SK-N-SH (cell line): ENCODE results near the gene COPS7A. TPM values are rescaled to one million over a fixed set of nuclear protein-coding genes. Genes with fewer than 3 reads are reported as not detected.

ENCODE experiments used
- CTCF ChIA-PET: fragments of 300-600, 350-600 bp; formaldehyde crosslinking; extraction: SDS; loops from one replicate; lab custom pipeline; 2021; lab: Yijun Ruan, JAX
- POLR2A ChIA-PET: fragments of 350-600 bp; sonication (Branson Sonifier 250); formaldehyde crosslinking; extraction: SDS; loops from one replicate; lab custom pipeline; 2020; ENCODE audit warnings: antibody characterized with exemption, inconsistent platforms; lab: Yijun Ruan, JAX
- DNase-seq: peaks from one replicate; pipeline ENCODE4 v3.0.0; 2012
- H2AFZ ChIP-seq: fragments of 200-600 bp; sonication (generic); 2 replicates; pipeline ENCODE4 v1.8.1; 2016; ENCODE audit warnings: antibody characterized with exemption, mild to moderate bottlenecking, low read depth
- H3F3A ChIP-seq: fragments of 200-600 bp; sonication (generic); replicated peaks from 2 replicates; pipeline ENCODE3; 2016; ENCODE audit warnings: antibody characterized with exemption, mild to moderate bottlenecking; ENCODE audit not compliant: insufficient read depth
- H3K27ac ChIP-seq, 2 experiments: fragments of 200-500 bp in 1 of 2; fragments of 200-600 bp in 1 of 2; sonication (Bioruptor generic) in 1 of 2; sonication (generic), shearing (Covaris generic) in 1 of 2; 2 replicates each; pipeline versions ENCODE4 v1.5.1 to v1.6.1; 2014 to 2016; ENCODE audit warnings: low read depth in 2 of 2, inconsistent platforms in 1 of 2, low read length in 1 of 2, mild to moderate bottlenecking in 1 of 2, mixed read lengths in 1 of 2
- H3K27me3 ChIP-seq: fragments of 200-600 bp; sonication (generic), shearing (Covaris generic); 2 replicates; pipeline ENCODE4 v1.6.1; 2016; ENCODE audit warnings: mixed run types; ENCODE audit not compliant: insufficient read depth
- H3K36me3 ChIP-seq, 2 experiments: fragments of 200-500 bp in 1 of 2; fragments of 200-600 bp in 1 of 2; sonication (Bioruptor generic) in 1 of 2; sonication (generic) in 1 of 2; replicated peaks in 1 of 2; 2 replicates each; pipeline versions ENCODE3 to v1.5.1; 2014 to 2016; ENCODE audit warnings: low read length in 1 of 2, mild to moderate bottlenecking in 1 of 2; ENCODE audit not compliant: insufficient read depth in 2 of 2, control insufficient read depth in 1 of 2
- H3K4me1 ChIP-seq, 2 experiments: fragments of 200-500 bp in 1 of 2; fragments of 200-600 bp in 1 of 2; sonication (Bioruptor generic) in 1 of 2; sonication (generic), shearing (Covaris generic) in 1 of 2; 2 replicates each; pipeline versions ENCODE4 v1.5.1 to v1.6.1; 2014 to 2016; ENCODE audit warnings: low read depth in 1 of 2, low read length in 1 of 2, mixed run types in 1 of 2; ENCODE audit not compliant: insufficient read depth in 2 of 2, control insufficient read depth in 1 of 2
- H3K4me2 ChIP-seq: fragments of 200-600 bp; sonication (generic), shearing (Covaris generic); 2 replicates; pipeline ENCODE4 v1.6.1; 2017; ENCODE audit warnings: mixed run types
- H3K4me3 ChIP-seq, 2 experiments: fragments of 200-500 bp in 1 of 2; fragments of 200-600 bp in 1 of 2; sonication (Bioruptor generic) in 1 of 2; sonication (generic), shearing (Covaris generic) in 1 of 2; 2 replicates each; pipeline versions ENCODE4 v1.5.1 to v1.8.1; 2014 to 2016; ENCODE audit warnings: low read depth in 2 of 2, inconsistent platforms in 1 of 2, low read length in 1 of 2, mild to moderate bottlenecking in 1 of 2, mixed read lengths in 1 of 2, moderate library complexity in 1 of 2
- H3K79me2 ChIP-seq: fragments of 200-600 bp; sonication (generic); 2 replicates; pipeline ENCODE4 v1.8.1; 2017; ENCODE audit warnings: mild to moderate bottlenecking; ENCODE audit not compliant: insufficient read depth
- H3K9ac ChIP-seq: fragments of 200-600 bp; sonication (generic); 2 replicates; pipeline ENCODE4 v1.6.1; 2017; ENCODE audit warnings: mixed run types
- H3K9me2 ChIP-seq: fragments of 200-600 bp; sonication (generic); 2 replicates; pipeline ENCODE4 v1.6.1; 2017; ENCODE audit warnings: mixed run types
- H3K9me3 ChIP-seq: fragments of 200-600 bp; sonication (generic); 2 replicates; pipeline ENCODE4 v1.6.1; 2017; ENCODE audit warnings: mixed run types, mild to moderate bottlenecking, moderate library complexity
- H4K20me1 ChIP-seq: fragments of 200-600 bp; sonication (generic); 2 replicates; pipeline ENCODE4 v1.6.1; 2017; ENCODE audit warnings: mild to moderate bottlenecking, mixed run types; ENCODE audit not compliant: insufficient read depth
- CHD2 ChIP-seq: fragments of 150-350 bp; IDR thresholded peaks from 2 replicates; pipeline ENCODE4 v1.6.1; 2018; ENCODE audit warnings: low read length; ENCODE audit not compliant: partially characterized antibody
- ELF1 ChIP-seq: IDR thresholded peaks from 2 replicates; pipeline ENCODE4 v1.4.0; 2012
- EP300 ChIP-seq, 2 experiments: IDR thresholded peaks; 2 replicates each; pipeline versions ENCODE4 v1.4.0 to v1.6.1; 2012; ENCODE audit warnings: borderline replicate concordance in 1 of 2, low read depth in 1 of 2, low read length in 1 of 2
- FOXM1 ChIP-seq: IDR thresholded peaks from 2 replicates; pipeline ENCODE4 v1.4.0; 2012; ENCODE audit warnings: low read depth, mild to moderate bottlenecking
- MEF2A ChIP-seq: IDR thresholded peaks from 2 replicates; pipeline ENCODE4 v1.4.0; 2012; ENCODE audit warnings: low read depth, borderline replicate concordance
- MXI1 ChIP-seq: IDR thresholded peaks from 2 replicates; pipeline ENCODE4 v1.6.1; 2012; ENCODE audit warnings: mild to moderate bottlenecking, low read depth, low read length, improper control_type of control experiment
- NFIC ChIP-seq: IDR thresholded peaks from 2 replicates; pipeline ENCODE4 v1.4.0; 2012; ENCODE audit warnings: borderline replicate concordance
- NRF1 ChIP-seq: IDR thresholded peaks from 2 replicates; pipeline ENCODE4 v1.6.1; 2012; ENCODE audit warnings: low read depth, mild to moderate bottlenecking, low read length
- PBX3 ChIP-seq: IDR thresholded peaks from 2 replicates; pipeline ENCODE4; 2012
- POLR2AphosphoS5 ChIP-seq: IDR thresholded peaks from 2 replicates; pipeline ENCODE4 v1.6.1; 2012; ENCODE audit warnings: low read depth, low read length
- RAD21 ChIP-seq: IDR thresholded peaks from 2 replicates; pipeline ENCODE4 v1.6.1; 2012; ENCODE audit warnings: mild to moderate bottlenecking, low read length
- SIN3A ChIP-seq: IDR thresholded peaks from 2 replicates; pipeline ENCODE4 v1.6.1; 2012; ENCODE audit warnings: low read depth, mild to moderate bottlenecking, low read length, moderate library complexity, borderline replicate concordance
- TAF1 ChIP-seq: IDR thresholded peaks from 2 replicates; pipeline ENCODE4 v1.6.1; 2012; ENCODE audit warnings: low read depth, mild to moderate bottlenecking, low read length, moderate library complexity, borderline replicate concordance
- USF2 ChIP-seq: fragments of 150-350 bp; IDR thresholded peaks from 2 replicates; pipeline ENCODE4 v1.6.1; 2017; ENCODE audit warnings: antibody characterized with exemption, low read length, low read depth, borderline replicate concordance
- WGBS: methylation state at CpG from one replicate; pipeline ENCODE4 v1.1.6; 2017; ENCODE audit warnings: low lambda C conversion rate; 5-methylcytosine and 5-hydroxymethylcytosine counted together
- polyA plus RNA-seq, 3 experiments: library from polyadenylated mRNA; depleted of rRNA; stranded (reverse); fragments of >200 nt; gene quantifications; 2 replicates each; pipeline ENCODE4 v1.2.3, GENCODE V29; 2012

The COPS7A gene
- polyA plus RNA-seq, 1 of the 3 experiments (the other 2 are of a cell fraction): 191 TPM

DNA sequence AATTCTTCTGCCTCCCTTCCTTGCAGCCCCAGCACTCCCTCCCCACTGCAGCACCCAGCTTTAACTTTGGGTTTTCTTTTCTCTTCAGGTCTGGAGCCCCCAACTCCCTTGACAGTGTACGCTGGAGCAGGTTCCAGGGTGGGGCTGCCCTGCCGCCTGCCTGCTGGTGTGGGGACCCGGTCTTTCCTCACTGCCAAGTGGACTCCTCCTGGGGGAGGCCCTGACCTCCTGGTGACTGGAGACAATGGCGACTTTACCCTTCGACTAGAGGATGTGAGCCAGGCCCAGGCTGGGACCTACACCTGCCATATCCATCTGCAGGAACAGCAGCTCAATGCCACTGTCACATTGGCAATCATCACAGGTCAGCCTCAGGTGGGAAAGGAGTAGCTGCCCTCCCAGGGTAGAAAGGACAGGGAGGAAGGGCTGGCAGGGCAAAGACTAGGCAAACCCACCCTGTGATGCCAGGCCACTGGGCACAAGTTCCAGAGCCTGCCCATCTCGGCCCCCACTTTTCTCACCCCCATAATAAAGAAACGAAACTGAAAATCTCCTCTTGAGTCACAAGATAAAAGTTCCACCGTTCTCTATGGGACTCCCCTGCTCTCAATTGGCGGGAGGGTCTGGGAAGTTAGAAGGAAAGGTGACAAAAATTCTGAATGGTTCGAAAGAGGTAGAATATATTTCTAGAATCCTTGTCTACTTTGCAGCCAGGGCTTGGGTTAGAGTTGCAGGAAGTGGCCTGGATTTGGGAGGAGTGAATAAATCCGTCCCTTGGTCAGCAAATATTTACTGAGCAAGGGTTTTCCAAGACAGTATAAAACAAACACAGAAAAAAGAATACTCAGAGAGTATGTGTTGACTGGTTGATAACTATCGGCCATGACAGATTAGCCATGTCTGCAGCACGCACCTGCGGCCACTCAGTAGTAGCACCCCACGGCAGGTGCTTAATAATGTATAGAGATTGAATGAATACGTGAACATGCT lies 51.6 kb downstream of the COPS7A start:
- no peak for TF ChIP-seq MEF2A
- TF ChIP-seq MXI1: no peak
- peaks cover 0 to 18% of the 10 kb centered on the region in 2 experiments; a peak in 1 of 4 replicates for H3K4me1 ChIP-seq
- no peak overlapping the region for H3K9ac ChIP-seq
- no peaks in the 10 kb centered on the region for H3K79me2 ChIP-seq
- no peak overlapping the region for H3K4me3 ChIP-seq
- no peak overlapping the region for H2AFZ ChIP-seq
- no peak for DNase-seq
- 84% methylated on average over 16 of the region's 16 CpGs for WGBS
- POLR2A ChIA-PET: interaction anchor here (3.5 kb wide), 1 partner anchor 8 kb away, joined by 31 read pairs; the partner anchor contains the start of gene PTMS
- H3K27ac ChIP-seq: no peak overlapping the region
- CTCF ChIA-PET: interaction anchor here (1.7 to 15.2 kb wide), 3 partner anchors 8 to 50 kb away, joined by 8 to 343 read pairs (median 91); partner anchors contain the start of genes MLF2 and PTMS
- 0 out of 2 replicates have a peak, but pooled peaks cover 6% of the 10 kb centered on the region for H4K20me1 ChIP-seq
- peaks cover 17 to 18% of the 10 kb centered on the region in 2 experiments for H3K36me3 ChIP-seq
- H3K9me3 ChIP-seq: no peaks in the 10 kb centered on the region
- H3K27me3 ChIP-seq: no peaks in the 10 kb centered on the region
- no peaks in the 10 kb centered on the region for H3K9me2 ChIP-seq
- H3K4me2 ChIP-seq: no peak overlapping the region
- H3F3A ChIP-seq: peaks cover 16% of the 10 kb centered on the region

DNA sequence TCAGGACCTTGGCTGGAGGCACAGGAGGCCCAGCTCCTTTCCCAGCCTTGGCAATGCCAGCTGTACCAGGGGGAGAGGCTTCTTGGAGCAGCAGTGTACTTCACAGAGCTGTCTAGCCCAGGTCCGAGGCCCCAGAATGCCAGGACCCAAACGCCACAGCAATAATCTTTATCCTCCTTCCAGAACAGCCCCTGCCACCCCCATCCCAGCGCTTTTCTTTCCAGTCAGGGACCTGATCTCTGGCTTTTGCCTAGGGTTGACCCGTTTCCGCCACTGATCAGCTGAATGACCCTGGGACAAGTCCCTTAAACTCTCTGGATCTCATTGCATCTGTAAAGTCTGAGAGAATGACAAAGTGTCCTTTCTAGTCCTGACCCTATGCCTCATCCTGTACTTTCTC lies 53.5 kb downstream of the COPS7A start:
- no peaks in the 10 kb centered on the region for H3K79me2 ChIP-seq
- no peaks in the 10 kb centered on the region for H3K27me3 ChIP-seq
- no peak overlapping the region for H3K9ac ChIP-seq
- H3K9me2 ChIP-seq: no peaks in the 10 kb centered on the region
- H2AFZ ChIP-seq: no peak overlapping the region
- no peaks in the 10 kb centered on the region for H3K9me3 ChIP-seq
- DNase-seq: no peak
- peaks cover 0 to 8% of the 10 kb centered on the region in 2 experiments; a peak in 1 of 4 replicates for H3K4me1 ChIP-seq
- CTCF ChIA-PET: interaction anchor here (1.5 to 15.2 kb wide), 8 partner anchors 10 to 86 kb away, joined by 3 to 343 read pairs (median 8); partner anchors contain the start of genes GPR162, MLF2 and PTMS
- peaks cover 7% of the 10 kb centered on the region for H3F3A ChIP-seq
- H3K36me3 ChIP-seq: peaks cover 4 to 5% of the 10 kb centered on the region in 2 experiments
- WGBS: 94% methylated on average over 5 of the region's 5 CpGs
- H3K27ac ChIP-seq: no peak overlapping the region
- TF ChIP-seq USF2 (no peak), POLR2AphosphoS5 (no peak), EP300 (IDR thresholded peaks at IDR 0.05; ENCODE audit: borderline replicate concordance in 1 of 2, low read depth in 1 of 2, low read length in 1 of 2) (no peak), RAD21 (no peak), MEF2A (no peak), MXI1 (no peak), SIN3A (no peak), CHD2 (no peak), TAF1 (no peak), FOXM1 (no peak), PBX3 (no peak), ELF1 (no peak), NRF1 (no peak), NFIC (no peak)
- H3K4me2 ChIP-seq: no peak overlapping the region
- no peak overlapping the region for H3K4me3 ChIP-seq
- H4K20me1 ChIP-seq: no peaks in the 10 kb centered on the region
- POLR2A ChIA-PET: interaction anchor here (2.5 to 3.5 kb wide), 2 partner anchors 10 to 24 kb away, joined by 25 to 31 read pairs; partner anchors contain the start of genes MLF2 and PTMS
